Measurements from ENCODE around the gene METTL25B. TPM values are rescaled to one million over a fixed set of nuclear protein-coding genes. Genes with fewer than 3 reads are reported as not detected.

The METTL25B gene
- total and polyA plus RNA-seq, 2 experiments from 2014 or later: 18.3 to 21.1 TPM

DNA sequence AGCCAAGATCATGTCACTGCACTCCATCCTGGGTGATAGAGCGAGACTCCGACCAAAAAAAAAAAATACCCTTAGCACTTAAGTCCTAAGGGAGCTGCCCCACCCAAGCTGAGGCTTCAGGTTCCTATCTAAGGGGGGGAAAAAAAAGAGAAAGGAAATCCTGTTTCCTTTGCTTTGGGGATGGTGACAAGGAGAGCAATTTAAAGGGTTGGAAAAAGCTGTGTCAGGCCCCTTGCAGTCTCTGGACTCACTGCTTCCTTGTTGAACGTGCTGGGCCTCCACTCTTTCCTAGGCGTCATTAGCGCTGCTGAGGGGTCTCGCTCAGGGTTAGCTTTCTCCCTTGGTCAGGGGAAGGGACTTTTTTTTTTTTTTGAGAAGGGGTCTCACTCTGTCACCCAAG, 57.2 kb downstream of the METTL25B start (continued):
- no peak for TF ChIP-seq ZNF331 (CRISPR knock-in tag; IDR thresholded peaks at IDR 0.05; ENCODE audit: low read depth)
- no peak for TF ChIP-seq CREB1 (CRISPR knock-in tag; IDR thresholded peaks at IDR 0.05; ENCODE audit: low read depth)
- no peak for TF ChIP-seq STAT1 (IDR thresholded peaks at IDR 0.05; ENCODE audit: unreplicated experiment)
- TF ChIP-seq, protein P1, sequence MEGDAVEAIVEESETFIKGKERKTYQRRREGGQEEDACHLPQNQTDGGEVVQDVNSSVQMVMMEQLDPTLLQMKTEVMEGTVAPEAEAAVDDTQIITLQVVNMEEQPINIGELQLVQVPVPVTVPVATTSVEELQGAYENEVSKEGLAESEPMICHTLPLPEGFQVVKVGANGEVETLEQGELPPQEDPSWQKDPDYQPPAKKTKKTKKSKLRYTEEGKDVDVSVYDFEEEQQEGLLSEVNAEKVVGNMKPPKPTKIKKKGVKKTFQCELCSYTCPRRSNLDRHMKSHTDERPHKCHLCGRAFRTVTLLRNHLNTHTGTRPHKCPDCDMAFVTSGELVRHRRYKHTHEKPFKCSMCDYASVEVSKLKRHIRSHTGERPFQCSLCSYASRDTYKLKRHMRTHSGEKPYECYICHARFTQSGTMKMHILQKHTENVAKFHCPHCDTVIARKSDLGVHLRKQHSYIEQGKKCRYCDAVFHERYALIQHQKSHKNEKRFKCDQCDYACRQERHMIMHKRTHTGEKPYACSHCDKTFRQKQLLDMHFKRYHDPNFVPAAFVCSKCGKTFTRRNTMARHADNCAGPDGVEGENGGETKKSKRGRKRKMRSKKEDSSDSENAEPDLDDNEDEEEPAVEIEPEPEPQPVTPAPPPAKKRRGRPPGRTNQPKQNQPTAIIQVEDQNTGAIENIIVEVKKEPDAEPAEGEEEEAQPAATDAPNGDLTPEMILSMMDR (conservative IDR thresholded peaks at IDR 0.05; ENCODE audit: low read depth in 2 of 2): no peak
- TF ChIP-seq JUNB (IDR thresholded peaks at IDR 0.05; ENCODE audit: unreplicated experiment): no peak
- no peak for TF ChIP-seq POLR2AphosphoS5 (IDR thresholded peaks at IDR 0.05; ENCODE audit: low read depth)

Other genes starting within 250 kb of the METTL25B start
- 9.7 and 15.5 TPM in 2 replicates for gene MEF2D, start 227.7 kb upstream of the METTL25B start, total RNA-seq (2014; rRNA removed; shearing (Covaris generic))
- 10.4 and 10.6 TPM in 2 replicates for gene MEF2D, start 227.7 kb upstream of the METTL25B start, polyA plus RNA-seq (2016; fragmentation: Nextera tagmentation; extraction: Ambion mirVana)
- 25.7 and 31.8 TPM in 2 replicates for gene IQGAP3, start 155.9 kb upstream of the METTL25B start, total RNA-seq (2014; rRNA removed; shearing (Covaris generic))
- 11.9 and 12.8 TPM in 2 replicates for gene IQGAP3, start 155.9 kb upstream of the METTL25B start, polyA plus RNA-seq (2016; fragmentation: Nextera tagmentation; extraction: Ambion mirVana)
- not detected in 2 replicates for gene TTC24, start 148.7 kb upstream of the METTL25B start, total RNA-seq (2014; rRNA removed; shearing (Covaris generic))
- gene TTC24, start 148.7 kb upstream of the METTL25B start, polyA plus RNA-seq (2016; fragmentation: Nextera tagmentation; extraction: Ambion mirVana): not detected in 2 replicates
- 62.6 and 87.5 TPM in 2 replicates for gene NAXE, start 136.7 kb upstream of the METTL25B start, total RNA-seq (2014; rRNA removed; shearing (Covaris generic))
- 82.1 and 83.1 TPM in 2 replicates for gene NAXE, start 136.7 kb upstream of the METTL25B start, polyA plus RNA-seq (2016; fragmentation: Nextera tagmentation; extraction: Ambion mirVana)
- gene GPATCH4, start 127.0 kb upstream of the METTL25B start, total RNA-seq (2014; rRNA removed; shearing (Covaris generic)): 58.9 and 95.7 TPM in 2 replicates
- gene GPATCH4, start 127.0 kb upstream of the METTL25B start, polyA plus RNA-seq (2016; fragmentation: Nextera tagmentation; extraction: Ambion mirVana): 174 and 187 TPM in 2 replicates
- gene HAPLN2, start 109.1 kb upstream of the METTL25B start, total RNA-seq (2014; rRNA removed; shearing (Covaris generic)): not detected in 2 replicates
- 0.53 TPM in 1 of 2 replicates, not detected in the other for gene HAPLN2, start 109.1 kb upstream of the METTL25B start, polyA plus RNA-seq (2016; fragmentation: Nextera tagmentation; extraction: Ambion mirVana)
- 5.5 and 8.0 TPM in 2 replicates for gene BCAN, start 86.4 kb upstream of the METTL25B start, total RNA-seq (2014; rRNA removed; shearing (Covaris generic))
- 2.3 and 3.6 TPM in 2 replicates for gene BCAN, start 86.4 kb upstream of the METTL25B start, polyA plus RNA-seq (2016; fragmentation: Nextera tagmentation; extraction: Ambion mirVana)
- 85.3 and 95.9 TPM in 2 replicates for gene NES, start 51.1 kb upstream of the METTL25B start, total RNA-seq (2014; rRNA removed; shearing (Covaris generic))
- gene NES, start 51.1 kb upstream of the METTL25B start, polyA plus RNA-seq (2016; fragmentation: Nextera tagmentation; extraction: Ambion mirVana): 25.0 and 27.5 TPM in 2 replicates
- gene CRABP2, start 22.9 kb upstream of the METTL25B start, total RNA-seq (2014; rRNA removed; shearing (Covaris generic)): 35.1 and 45.9 TPM in 2 replicates
- 137 and 138 TPM in 2 replicates for gene CRABP2, start 22.9 kb upstream of the METTL25B start, polyA plus RNA-seq (2016; fragmentation: Nextera tagmentation; extraction: Ambion mirVana)
- 34.9 and 50.9 TPM in 2 replicates for gene ISG20L2, start 297 bp downstream of the METTL25B start, total RNA-seq (2014; rRNA removed; shearing (Covaris generic))
- 22.2 and 23.1 TPM in 2 replicates for gene ISG20L2, start 297 bp downstream of the METTL25B start, polyA plus RNA-seq (2016; fragmentation: Nextera tagmentation; extraction: Ambion mirVana)
- 18.8 and 23.8 TPM in 2 replicates for gene MRPL24, start 12.6 kb downstream of the METTL25B start, total RNA-seq (2014; rRNA removed; shearing (Covaris generic))
- 45.7 and 52.4 TPM in 2 replicates for gene MRPL24, start 12.6 kb downstream of the METTL25B start, polyA plus RNA-seq (2016; fragmentation: Nextera tagmentation; extraction: Ambion mirVana)
- gene HDGF, start 23.2 kb downstream of the METTL25B start, total RNA-seq (2014; rRNA removed; shearing (Covaris generic)): 230 and 251 TPM in 2 replicates
- 106 and 126 TPM in 2 replicates for gene HDGF, start 23.2 kb downstream of the METTL25B start, polyA plus RNA-seq (2016; fragmentation: Nextera tagmentation; extraction: Ambion mirVana)
- 58.6 and 72.9 TPM in 2 replicates for gene PRCC, start 39.1 kb downstream of the METTL25B start, total RNA-seq (2014; rRNA removed; shearing (Covaris generic))
- 65.3 and 66.2 TPM in 2 replicates for gene PRCC, start 39.1 kb downstream of the METTL25B start, polyA plus RNA-seq (2016; fragmentation: Nextera tagmentation; extraction: Ambion mirVana)
- gene SH2D2A, start 88.4 kb downstream of the METTL25B start, total RNA-seq (2014; rRNA removed; shearing (Covaris generic)): 3.4 and 11.5 TPM in 2 replicates
- 4.6 and 5.5 TPM in 2 replicates for gene SH2D2A, start 88.4 kb downstream of the METTL25B start, polyA plus RNA-seq (2016; fragmentation: Nextera tagmentation; extraction: Ambion mirVana)
- not detected in 2 replicates for gene INSRR, start 130.6 kb downstream of the METTL25B start, total RNA-seq (2014; rRNA removed; shearing (Covaris generic))
- not detected in 2 replicates for gene INSRR, start 130.6 kb downstream of the METTL25B start, polyA plus RNA-seq (2016; fragmentation: Nextera tagmentation; extraction: Ambion mirVana)
- 0.08 and 0.42 TPM in 2 replicates for gene NTRK1, start 132.4 kb downstream of the METTL25B start, total RNA-seq (2014; rRNA removed; shearing (Covaris generic))
- 0.23 and 0.45 TPM in 2 replicates for gene NTRK1, start 132.4 kb downstream of the METTL25B start, polyA plus RNA-seq (2016; fragmentation: Nextera tagmentation; extraction: Ambion mirVana)
- 0.28 and 0.47 TPM in 2 replicates for gene PEAR1, start 165.2 kb downstream of the METTL25B start, total RNA-seq (2014; rRNA removed; shearing (Covaris generic))
- gene PEAR1, start 165.2 kb downstream of the METTL25B start, polyA plus RNA-seq (2016; fragmentation: Nextera tagmentation; extraction: Ambion mirVana): 0.10 and 0.47 TPM in 2 replicates
- not detected in 2 replicates for gene LRRC71, start 192.2 kb downstream of the METTL25B start, total RNA-seq (2014; rRNA removed; shearing (Covaris generic))
- gene LRRC71, start 192.2 kb downstream of the METTL25B start, polyA plus RNA-seq (2016; fragmentation: Nextera tagmentation; extraction: Ambion mirVana): 0.24 and 0.31 TPM in 2 replicates

Data from GM23338 (cell line).